BJ (cell line): ENCODE measurements around the gene R3HDM2. TPM values are rescaled to one million over a fixed set of nuclear protein-coding genes. Genes with fewer than 3 reads are reported as not detected.
"Not testable (repeated sequence)": the region's sequence is repeated elsewhere in the genome, so short reads cannot be mapped to it uniquely, and the experiment has no call there.

Experiments used
- CTCF ChIA-PET: fragments of 350-600 bp; formaldehyde crosslinking; extraction: SDS; loops from one replicate; lab custom pipeline; 2021; ENCODE audit warnings: antibody characterized with exemption, inconsistent platforms; lab: Yijun Ruan, JAX
- POLR2A ChIA-PET: fragments of 300-600 bp; sonication (Branson Sonifier 250); formaldehyde crosslinking; extraction: SDS; loops from one replicate; lab custom pipeline; 2021; ENCODE audit warnings: antibody characterized with exemption; lab: Charles Lee
- DNase-seq: peaks from one replicate; pipeline ENCODE4 v3.0.0-alpha.2; 2011; ENCODE audit warnings: low read depth
- H3K27me3 ChIP-seq: 2 replicates; pipeline ENCODE4 v1.6.0; 2011; ENCODE audit warnings: low read length; ENCODE audit not compliant: control insufficient read depth, insufficient read depth
- H3K36me3 ChIP-seq: 2 replicates; pipeline ENCODE4 v1.5.1; 2011; ENCODE audit warnings: low read length; ENCODE audit not compliant: control insufficient read depth, insufficient read depth
- H3K4me3 ChIP-seq: 2 replicates; pipeline ENCODE4 v1.5.1; 2011; ENCODE audit warnings: low read depth, mild to moderate bottlenecking, control low read depth, low read length
- CTCF ChIP-seq: IDR thresholded peaks from 2 replicates; pipeline ENCODE4 v1.5.1; 2011; ENCODE audit warnings: low read depth, mild to moderate bottlenecking, control low read depth, inconsistent platforms, low read length, moderate library complexity; ENCODE audit not compliant: insufficient read depth
- polyA plus RNA-seq: library from polyadenylated mRNA; depleted of rRNA; stranded (reverse); fragments of >200 nt; gene quantifications from 2 replicates; pipeline ENCODE4 v1.2.3, GENCODE V29; 2011

Gene R3HDM2
- polyA plus RNA-seq, 1 experiment, result 27.4 TPM

GRCh38 chr12:57367121-57367520, 63.7 kb downstream of the R3HDM2 start:
- Histone ChIP-seq H3K4me3 (no peak overlapping the region), H3K27me3 (no peaks in the 10 kb centered on the region), H3K36me3 (no peaks in the 10 kb centered on the region)
- ChIA-PET CTCF (interaction anchor here (2.1 kb wide), 1 partner anchor 85 kb away, joined by 8 read pairs; no protein-coding TSS in a partner anchor), POLR2A (no interaction called here)
- no peak for TF ChIP-seq CTCF
- DNase-seq, result no peak

GRCh38 chr12:57366315-57366714, 64.5 kb downstream of the R3HDM2 start:
- Histone ChIP-seq H3K4me3 (no peak overlapping the region), H3K36me3 (no peaks in the 10 kb centered on the region), H3K27me3 (no peaks in the 10 kb centered on the region)
- ChIA-PET POLR2A (no interaction called here), CTCF (no interaction called here)
- DNase-seq, result no peak
- TF ChIP-seq CTCF, result no peak

GRCh38 chr12:57364156-57364555, 66.7 kb downstream of the R3HDM2 start:
- DNase-seq, H3K4me3 ChIP-seq, POLR2A ChIA-PET, CTCF ChIA-PET, H3K27me3 ChIP-seq, H3K36me3 ChIP-seq: not testable (repeated sequence)

GRCh38 chr12:57360468-57360867, 70.4 kb downstream of the R3HDM2 start:
- no peaks in the 10 kb centered on the region for H3K27me3 ChIP-seq
- no peak overlapping the region for H3K4me3 ChIP-seq
- ChIA-PET CTCF (no interaction called here), POLR2A (no interaction called here)
- no peaks in the 10 kb centered on the region for H3K36me3 ChIP-seq
- TF ChIP-seq CTCF, result no peak
- DNase-seq, result no peak

GRCh38 chr12:57358646-57359045, 72.2 kb downstream of the R3HDM2 start:
- POLR2A ChIA-PET, result no interaction called here
- no peak overlapping the region for H3K4me3 ChIP-seq
- TF ChIP-seq CTCF, result no peak
- CTCF ChIA-PET, result no interaction called here
- no peaks in the 10 kb centered on the region for H3K36me3 ChIP-seq
- H3K27me3 ChIP-seq, result no peaks in the 10 kb centered on the region
- no peak for DNase-seq

- TF ChIP-seq CTCF, result no peak
- Histone ChIP-seq H3K27me3 (no peaks in the 10 kb centered on the region), H3K4me3 (no peak overlapping the region), H3K36me3 (peaks cover 2% of the 10 kb centered on the region; the same call in 1 of the 2 replicates)
- ChIA-PET POLR2A (no interaction called here), CTCF (no interaction called here)
- no peak for DNase-seq
Observed at GRCh38 chr12:57355734-57356133, 75.1 kb downstream of the R3HDM2 start.
